HEK293 (cell line): ENCODE measurements around the gene SRRM5.

Source experiments
- KLF8 ChIP-seq: fragments of 450-650 bp; formaldehyde crosslinking; IDR thresholded peaks from 2 replicates; pipeline ENCODE4 v1.5.1; 2016; ENCODE audit warnings: missing biosample characterization, missing genetic modification characterization
- PBX3 ChIP-seq: sonication (generic); formaldehyde crosslinking; IDR thresholded peaks from 2 replicates; pipeline ENCODE4 v1.8.1; 2022; ENCODE audit warnings: mild to moderate bottlenecking, moderate library complexity, missing genetic modification reagents
- SP3 ChIP-seq: fragments of 450-650 bp; formaldehyde crosslinking; IDR thresholded peaks from 2 replicates; pipeline ENCODE4 v1.5.1; 2016; ENCODE audit warnings: missing biosample characterization, missing genetic modification characterization
- ZBTB7A ChIP-seq: fragments of 450-650 bp; formaldehyde crosslinking; IDR thresholded peaks from 2 replicates; pipeline ENCODE4 v1.5.1; 2016; ENCODE audit warnings: low read depth, missing biosample characterization, missing genetic modification characterization
- ZBTB8A ChIP-seq: fragments of 450-650 bp; formaldehyde crosslinking; IDR thresholded peaks from 2 replicates; pipeline ENCODE4 v1.5.1; 2016; ENCODE audit warnings: missing biosample characterization, missing genetic modification characterization
- ZFP3 ChIP-seq: fragments of 450-650 bp; formaldehyde crosslinking; IDR thresholded peaks from 2 replicates; pipeline ENCODE4 v1.5.1; 2016; ENCODE audit warnings: low read depth, missing biosample characterization, missing genetic modification characterization
- ZFP41 ChIP-seq: fragments of 450-650 bp; formaldehyde crosslinking; IDR thresholded peaks from 2 replicates; pipeline ENCODE4 v1.5.1; 2016; ENCODE audit warnings: missing biosample characterization, missing genetic modification characterization, borderline replicate concordance
- ZNF138 ChIP-seq: fragments of 450-650 bp; formaldehyde crosslinking; IDR thresholded peaks from 2 replicates; pipeline ENCODE4 v1.5.1; 2016; ENCODE audit warnings: missing biosample characterization, missing genetic modification characterization, borderline replicate concordance
- ZNF146 ChIP-seq: fragments of 450-650 bp; formaldehyde crosslinking; IDR thresholded peaks from 2 replicates; pipeline ENCODE4 v1.5.1; 2016; ENCODE audit warnings: missing biosample characterization, missing genetic modification characterization
- ZNF18 ChIP-seq: fragments of 450-650 bp; formaldehyde crosslinking; IDR thresholded peaks from 2 replicates; pipeline ENCODE4 v1.5.1; 2016; ENCODE audit warnings: missing biosample characterization, missing genetic modification characterization
- ZNF2 ChIP-seq: fragments of 450-650 bp; formaldehyde crosslinking; IDR thresholded peaks from 2 replicates; pipeline ENCODE4 v1.5.1; 2016; ENCODE audit warnings: missing biosample characterization, missing genetic modification characterization
- ZNF23 ChIP-seq: fragments of 450-650 bp; formaldehyde crosslinking; IDR thresholded peaks from 2 replicates; pipeline ENCODE4 v1.5.1; 2016; ENCODE audit warnings: missing biosample characterization, missing genetic modification characterization, borderline replicate concordance
- ZNF266 ChIP-seq: fragments of 450-650 bp; formaldehyde crosslinking; IDR thresholded peaks from 2 replicates; pipeline ENCODE4 v1.5.1; 2016; ENCODE audit warnings: missing biosample characterization, missing genetic modification characterization, low read depth
- ZNF350 ChIP-seq: fragments of 450-650 bp; formaldehyde crosslinking; IDR thresholded peaks from 2 replicates; pipeline ENCODE4 v1.5.0; 2017; ENCODE audit warnings: missing biosample characterization, mild to moderate bottlenecking, missing genetic modification characterization
- ZNF37A ChIP-seq: fragments of 450-650 bp; IDR thresholded peaks from 2 replicates; pipeline ENCODE4 v1.5.1; 2018; ENCODE audit warnings: missing biosample characterization, missing genetic modification characterization
- ZNF404 ChIP-seq: fragments of 450-650 bp; formaldehyde crosslinking; IDR thresholded peaks from 2 replicates; pipeline ENCODE4 v1.5.1; 2017; ENCODE audit warnings: missing biosample characterization, missing genetic modification characterization
- ZNF521 ChIP-seq: fragments of 450-650 bp; formaldehyde crosslinking; IDR thresholded peaks from 2 replicates; pipeline ENCODE4 v1.5.1; 2017; ENCODE audit warnings: missing biosample characterization, mild to moderate bottlenecking, missing genetic modification characterization
- ZNF555 ChIP-seq: fragments of 450-650 bp; formaldehyde crosslinking; conservative IDR thresholded peaks from 2 replicates; pipeline ENCODE4 v1.5.1; 2017; ENCODE audit warnings: missing biosample characterization, mild to moderate bottlenecking, missing genetic modification characterization, inconsistent platforms
- ZNF560 ChIP-seq: fragments of 450-650 bp; formaldehyde crosslinking; IDR thresholded peaks from 2 replicates; pipeline ENCODE4 v1.5.1; 2017; ENCODE audit warnings: missing biosample characterization, missing genetic modification characterization, borderline replicate concordance
- ZNF639 ChIP-seq: fragments of 450-650 bp; formaldehyde crosslinking; IDR thresholded peaks from 2 replicates; pipeline ENCODE4 v1.5.1; 2016; ENCODE audit warnings: missing biosample characterization, missing genetic modification characterization
- ZNF664 ChIP-seq: fragments of 450-650 bp; formaldehyde crosslinking; IDR thresholded peaks from 2 replicates; pipeline ENCODE4 v1.5.1; 2016; ENCODE audit warnings: missing biosample characterization, missing genetic modification characterization
- ZNF768 ChIP-seq: fragments of 450-650 bp; formaldehyde crosslinking; IDR thresholded peaks from 2 replicates; pipeline ENCODE4 v1.5.1; 2018; ENCODE audit warnings: missing biosample characterization, mild to moderate bottlenecking, missing genetic modification characterization
- ZNF791 ChIP-seq: fragments of 450-650 bp; formaldehyde crosslinking; IDR thresholded peaks from 2 replicates; pipeline ENCODE4 v1.5.1; 2016; ENCODE audit warnings: missing biosample characterization, missing genetic modification characterization
- ZNF830 ChIP-seq: fragments of 450-650 bp; IDR thresholded peaks from 2 replicates; pipeline ENCODE4 v1.5.0; 2018; ENCODE audit warnings: missing biosample characterization, missing genetic modification characterization, low read depth, mild to moderate bottlenecking, moderate library complexity
- ZSCAN16 ChIP-seq: fragments of 450-650 bp; formaldehyde crosslinking; IDR thresholded peaks from 2 replicates; pipeline ENCODE4 v1.5.1; 2016; ENCODE audit warnings: missing biosample characterization, missing genetic modification characterization
- TF ChIP-seq, protein P1 (sequence below): fragments of 450-650 bp; formaldehyde crosslinking; IDR thresholded peaks from 2 replicates; pipeline ENCODE4 v1.5.1; 2017; ENCODE audit warnings: missing biosample characterization, missing genetic modification characterization
- TF ChIP-seq, protein P2 (sequence below): fragments of 450-650 bp; formaldehyde crosslinking; IDR thresholded peaks from 2 replicates; pipeline ENCODE4 v1.5.1; 2016; ENCODE audit warnings: missing biosample characterization, missing genetic modification characterization
- TF ChIP-seq, protein P3 (sequence below): fragments of 450-650 bp; formaldehyde crosslinking; IDR thresholded peaks from 2 replicates; pipeline ENCODE4 v1.5.1; 2016; ENCODE audit warnings: missing biosample characterization, missing genetic modification characterization
- TF ChIP-seq, protein P4 (sequence below): fragments of 450-650 bp; formaldehyde crosslinking; optimal IDR thresholded peaks from 2 replicates; pipeline ENCODE3; 2016; ENCODE audit warnings: missing biosample characterization, mild to moderate bottlenecking, missing genetic modification characterization

Gene SRRM5

GRCh38 chr19:43595999-43596841 is 15.7 kb upstream of the SRRM5 start, which contains the start of the genes IRGQ and ZNF576 (continued):
- TF ChIP-seq ZNF18, result peak; percentile 64; the same call in 1 of the 2 replicates
- no peak for TF ChIP-seq ZSCAN16 (tag by site-specific recombination)
- no peak for TF ChIP-seq ZNF560 (tag by site-specific recombination)
- TF ChIP-seq ZNF350 (tag by site-specific recombination), result no peak
- TF ChIP-seq ZNF138 (tag by site-specific recombination), result no peak
- TF ChIP-seq, protein P1, sequence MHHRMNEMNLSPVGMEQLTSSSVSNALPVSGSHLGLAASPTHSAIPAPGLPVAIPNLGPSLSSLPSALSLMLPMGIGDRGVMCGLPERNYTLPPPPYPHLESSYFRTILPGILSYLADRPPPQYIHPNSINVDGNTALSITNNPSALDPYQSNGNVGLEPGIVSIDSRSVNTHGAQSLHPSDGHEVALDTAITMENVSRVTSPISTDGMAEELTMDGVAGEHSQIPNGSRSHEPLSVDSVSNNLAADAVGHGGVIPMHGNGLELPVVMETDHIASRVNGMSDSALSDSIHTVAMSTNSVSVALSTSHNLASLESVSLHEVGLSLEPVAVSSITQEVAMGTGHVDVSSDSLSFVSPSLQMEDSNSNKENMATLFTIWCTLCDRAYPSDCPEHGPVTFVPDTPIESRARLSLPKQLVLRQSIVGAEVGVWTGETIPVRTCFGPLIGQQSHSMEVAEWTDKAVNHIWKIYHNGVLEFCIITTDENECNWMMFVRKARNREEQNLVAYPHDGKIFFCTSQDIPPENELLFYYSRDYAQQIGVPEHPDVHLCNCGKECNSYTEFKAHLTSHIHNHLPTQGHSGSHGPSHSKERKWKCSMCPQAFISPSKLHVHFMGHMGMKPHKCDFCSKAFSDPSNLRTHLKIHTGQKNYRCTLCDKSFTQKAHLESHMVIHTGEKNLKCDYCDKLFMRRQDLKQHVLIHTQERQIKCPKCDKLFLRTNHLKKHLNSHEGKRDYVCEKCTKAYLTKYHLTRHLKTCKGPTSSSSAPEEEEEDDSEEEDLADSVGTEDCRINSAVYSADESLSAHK (tag by site-specific recombination), result 0 out of 2 replicates have a peak, but pooled peaks have one; percentile 47
- peak; percentile 30 for TF ChIP-seq ZNF664 (tag by site-specific recombination)
- no peak; the same call in 1 of the 2 replicates for TF ChIP-seq ZBTB7A (tag by site-specific recombination)
- TF ChIP-seq ZBTB8A (tag by site-specific recombination), result peak; percentile 87
- TF ChIP-seq, protein P2, sequence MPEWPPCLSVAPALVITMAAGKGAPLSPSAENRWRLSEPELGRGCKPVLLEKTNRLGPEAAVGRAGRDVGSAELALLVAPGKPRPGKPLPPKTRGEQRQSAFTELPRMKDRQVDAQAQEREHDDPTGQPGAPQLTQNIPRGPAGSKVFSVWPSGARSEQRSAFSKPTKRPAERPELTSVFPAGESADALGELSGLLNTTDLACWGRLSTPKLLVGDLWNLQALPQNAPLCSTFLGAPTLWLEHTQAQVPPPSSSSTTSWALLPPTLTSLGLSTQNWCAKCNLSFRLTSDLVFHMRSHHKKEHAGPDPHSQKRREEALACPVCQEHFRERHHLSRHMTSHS, result no peak
- TF ChIP-seq ZNF37A (tag by site-specific recombination), result no peak
- TF ChIP-seq ZNF266 (tag by site-specific recombination), result no peak
- peak; percentile 95 for TF ChIP-seq SP3
- TF ChIP-seq ZNF639 (tag by site-specific recombination), result peak; percentile 99
- no peak for TF ChIP-seq ZNF404 (tag by site-specific recombination)
- no peak for TF ChIP-seq PBX3 (CRISPR knock-in tag)
- TF ChIP-seq ZNF830 (tag by site-specific recombination), result no peak
- peak; percentile 94 for TF ChIP-seq ZNF2
- TF ChIP-seq ZNF555 (tag by site-specific recombination), result no peak
- no peak for TF ChIP-seq ZNF146 (tag by site-specific recombination)
- peak; percentile 21; the same call in 1 of the 2 replicates for TF ChIP-seq ZNF768 (tag by site-specific recombination)
- TF ChIP-seq ZFP41 (tag by site-specific recombination), result no peak
- 0 out of 2 replicates have a peak, but pooled peaks have one; percentile 4 for TF ChIP-seq ZFP3 (tag by site-specific recombination)
- no peak for TF ChIP-seq ZNF791 (tag by site-specific recombination)
- TF ChIP-seq ZNF521 (tag by site-specific recombination), result no peak
- TF ChIP-seq ZNF23 (tag by site-specific recombination), result no peak
- TF ChIP-seq, protein P3, sequence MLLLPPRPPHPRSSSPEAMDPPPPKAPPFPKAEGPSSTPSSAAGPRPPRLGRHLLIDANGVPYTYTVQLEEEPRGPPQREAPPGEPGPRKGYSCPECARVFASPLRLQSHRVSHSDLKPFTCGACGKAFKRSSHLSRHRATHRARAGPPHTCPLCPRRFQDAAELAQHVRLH, result peak; percentile 99
- TF ChIP-seq, protein P4, sequence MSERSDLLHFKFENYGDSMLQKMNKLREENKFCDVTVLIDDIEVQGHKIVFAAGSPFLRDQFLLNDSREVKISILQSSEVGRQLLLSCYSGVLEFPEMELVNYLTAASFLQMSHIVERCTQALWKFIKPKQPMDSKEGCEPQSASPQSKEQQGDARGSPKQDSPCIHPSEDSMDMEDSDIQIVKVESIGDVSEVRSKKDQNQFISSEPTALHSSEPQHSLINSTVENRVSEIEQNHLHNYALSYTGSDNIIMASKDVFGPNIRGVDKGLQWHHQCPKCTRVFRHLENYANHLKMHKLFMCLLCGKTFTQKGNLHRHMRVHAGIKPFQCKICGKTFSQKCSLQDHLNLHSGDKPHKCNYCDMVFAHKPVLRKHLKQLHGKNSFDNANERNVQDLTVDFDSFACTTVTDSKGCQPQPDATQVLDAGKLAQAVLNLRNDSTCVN, result peak; percentile 57
- TF ChIP-seq KLF8 (tag by site-specific recombination), result peak; percentile 88
